Pericardium fibroblast (primary cell): ENCODE results near the gene TMEM158. TPM values are rescaled to one million over a fixed set of nuclear protein-coding genes. Genes with fewer than 3 reads are reported as not detected.

ENCODE experiments used
- total RNA-seq: library from RNA; depleted of rRNA; stranded (reverse); fragments of >200 nt; gene quantifications from 2 replicates; pipeline ENCODE4 v1.2.3, GENCODE V29; 2015

TMEM158 gene
- total RNA-seq, result 27.5 and 39.8 TPM in 2 replicates

DNA sequence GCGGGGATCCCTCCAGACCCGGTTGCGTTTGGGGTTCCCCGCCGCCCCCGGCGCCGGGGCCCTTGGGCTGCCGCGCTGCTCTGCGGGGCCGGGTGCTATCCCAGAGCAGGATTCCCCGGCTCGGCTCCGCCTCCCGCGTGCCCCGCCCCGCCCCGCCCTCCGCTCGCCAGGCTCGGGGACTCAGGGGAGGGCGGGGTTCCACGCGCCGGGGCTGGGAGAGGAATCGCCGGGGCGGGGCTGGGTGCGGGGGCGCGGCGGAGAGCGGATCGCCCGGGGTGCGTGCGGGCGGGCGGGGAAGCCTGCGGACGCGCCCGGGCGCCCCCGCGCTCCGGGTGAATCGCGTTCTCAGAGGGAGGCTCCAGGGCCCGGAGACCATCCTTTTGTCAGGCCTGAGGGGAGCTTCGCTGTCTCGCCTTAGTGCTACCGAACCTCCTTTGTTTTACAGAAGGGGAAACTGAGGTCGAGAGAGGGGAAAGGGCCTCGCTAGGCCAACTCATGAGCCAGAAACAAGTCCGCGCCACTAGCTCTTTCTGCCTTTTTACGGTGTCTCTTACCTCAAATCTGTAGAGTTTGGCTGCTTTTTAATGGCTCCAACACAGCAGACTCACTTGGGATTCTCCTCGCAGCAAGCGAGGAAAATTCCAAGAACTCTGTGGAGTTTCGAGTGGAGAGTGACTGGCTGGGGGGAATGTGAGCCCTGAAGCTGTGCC lies at the start of gene TMEM158:
Gene TMEM158 (minus strand): TSS at position 82 of the 710 bp plus-strand sequence. CDS start 260 bp downstream, outside the sequence.

Other genes with a start within 250 kb of the TMEM158 start
- gene CLEC3B, start 200.0 kb downstream of the TMEM158 start, total RNA-seq, result 103 and 119 TPM in 2 replicates
- gene CDCP1, start 79.9 kb downstream of the TMEM158 start, total RNA-seq, result 0.70 and 0.77 TPM in 2 replicates
- 13.3 and 14.3 TPM in 2 replicates for gene LARS2, start 162.3 kb upstream of the TMEM158 start, total RNA-seq